Measurements from ENCODE around the gene MSRB3.

GRCh38 chr12:65474831-65475230, 196.3 kb downstream of the MSRB3 start:
- TF ChIP-seq CTCF (conservative IDR thresholded peaks at IDR 0.05) = no peak
- no peak for TF ChIP-seq EZH2 (IDR thresholded peaks at IDR 0.05; ENCODE audit: low read depth)
